Transverse colon (tissue), 4 donors: ENCODE results near the gene CARD6. TPM values are rescaled to one million over a fixed set of nuclear protein-coding genes. Genes with fewer than 3 reads are reported as not detected.

Experiments
- DNase-seq: peaks from one replicate; pipeline ENCODE4 v3.0.0-alpha.2; 2019
- H3K27ac ChIP-seq, 4 donors: fragments of 200-600 bp; sonication (generic); 2 replicates each; pipeline ENCODE4 v1.5.1; 2016 to 2018; ENCODE audit warnings: inconsistent platforms in 4 of 4
- H3K27me3 ChIP-seq: fragments of 200-600 bp; sonication (generic); 2 replicates; pipeline ENCODE4 v1.5.1; 2017; ENCODE audit warnings: inconsistent platforms
- H3K36me3 ChIP-seq, 4 donors: fragments of 200-600 bp; sonication (generic); 2 replicates each; pipeline ENCODE4 v1.5.1; 2017 to 2019; ENCODE audit warnings: inconsistent platforms in 4 of 4
- H3K4me1 ChIP-seq, 4 donors: fragments of 200-600 bp; sonication (generic); 2 replicates each; pipeline ENCODE4 v1.5.1; 2017 to 2020; ENCODE audit warnings: inconsistent platforms in 4 of 4
- H3K4me3 ChIP-seq, 4 donors: fragments of 200-600 bp; sonication (generic); 1 replicate in 1 of 4; 2 replicates in 3 of 4; pipeline versions ENCODE4 v1.5.1 to v1.6.1; 2017 to 2019; ENCODE audit warnings: inconsistent platforms in 4 of 4
- H3K9me3 ChIP-seq, 2 donors: fragments of 200-600 bp; sonication (generic); 2 replicates each; pipeline ENCODE4 v1.5.1; 2017 to 2019; ENCODE audit warnings: inconsistent platforms in 2 of 2
- EP300 ChIP-seq: sonication (generic); formaldehyde crosslinking; IDR thresholded peaks from one replicate; pipeline ENCODE4 v1.6.1; 2017; ENCODE audit warnings: antibody characterized with exemption, low read depth
- POLR2A ChIP-seq: fragments of 450-650 bp; IDR thresholded peaks from one replicate; pipeline ENCODE4 v1.6.1; 2016; ENCODE audit warnings: antibody characterized with exemption, mild to moderate bottlenecking, moderate library complexity
- POLR2AphosphoS5 ChIP-seq, 3 donors: sonication (generic); formaldehyde crosslinking; IDR thresholded peaks; one replicate each; pipeline ENCODE4 v1.6.1; 2016; ENCODE audit warnings: antibody characterized with exemption in 3 of 3
- WGBS, 2 donors: methylation state at CpG; one replicate each; pipeline ENCODE4 v1.1.5; 2018; ENCODE audit warnings: low coverage in 1 of 2; 5-methylcytosine and 5-hydroxymethylcytosine counted together
- in situ Hi-C, 4 donors: fragments of 200-750 bp; cut with MboI; loops; one replicate each; pipeline versions ENCODE4 v1.15.0 to v1.15.1; 2017; ENCODE audit warnings: low sequenced_read_pairs in 3 of 4, low pct_ligation_motif_present in 1 of 4, low pct_unique_long_range_greater_than_20kb in 1 of 4
- intact Hi-C: fragments of 100-400 bp; cut with DNase I; formaldehyde crosslinking; loops from one replicate; pipeline ENCODE4 v1.15.1; 2023; ENCODE audit warnings: low total_unique reads
- total RNA-seq, 4 donors: library from RNA; depleted of rRNA; stranded (reverse); fragments of >200 nt; gene quantifications; one replicate each; pipeline ENCODE4 v1.1.0, GENCODE V29; 2016
- TF ChIP-seq, protein P1 (sequence below), 5 experiments: fragments of 200-600 bp in 3 of 5; fragments of 450-650 bp in 2 of 5; sonication (generic) in 3 of 5; IDR thresholded peaks; 1 replicate in 2 of 5; 2 replicates in 3 of 5; pipeline ENCODE4 v1.5.1; 2016 to 2017; ENCODE audit warnings: antibody characterized with exemption in 5 of 5, inconsistent platforms in 3 of 5, mild to moderate bottlenecking in 2 of 5, moderate library complexity in 1 of 5

CARD6 gene
- total RNA-seq, 4 donors from 2014 or later: 0.60 to 4.4 (median 3.0) TPM

DNA sequence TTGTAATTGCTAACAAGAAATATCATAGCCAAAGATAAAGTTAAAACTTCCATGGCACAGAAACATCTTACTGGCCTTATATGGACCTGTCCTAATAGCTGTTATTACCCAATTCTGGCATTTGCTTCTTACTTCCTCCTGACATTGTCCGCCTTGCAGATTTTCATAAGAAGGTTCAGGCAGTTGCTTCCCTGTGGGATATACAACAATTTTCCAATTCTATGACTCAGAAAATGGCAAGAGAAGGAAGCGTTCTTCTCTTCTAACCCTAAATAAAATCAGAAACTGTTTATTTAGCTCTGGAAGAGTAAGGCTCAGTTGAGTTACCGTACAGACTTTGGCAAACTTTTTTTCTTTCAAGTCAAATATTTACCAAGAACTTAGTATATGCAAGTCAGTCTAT is 44.7 kb upstream of the CARD6 start:
- peaks cover 14 to 59% (median 34%) of the 10 kb centered on the region in 4 donors for H3K4me1 ChIP-seq
- peak overlapping the region in 3 of 4 donors; percentile 88 to 94 (median 91) for H3K4me3 ChIP-seq
- H3K36me3 ChIP-seq: no peaks in the 10 kb centered on the region
- intact Hi-C loops (no loop called here), in situ Hi-C loops (no loop called here)
- TF ChIP-seq EP300: no peak
- peak; percentile 14 to 34 (median 17) for TF ChIP-seq POLR2AphosphoS5 (IDR thresholded peaks at IDR 0.05)
- H3K27ac ChIP-seq: peak overlapping the region; percentile 89 to 98 (median 94)
- 20 to 22% methylated on average over 3 of the region's 3 CpGs for WGBS, 2 donors
- DNase-seq: no peak
- H3K9me3 ChIP-seq: no peaks in the 10 kb centered on the region
- H3K27me3 ChIP-seq: no peaks in the 10 kb centered on the region

DNA sequence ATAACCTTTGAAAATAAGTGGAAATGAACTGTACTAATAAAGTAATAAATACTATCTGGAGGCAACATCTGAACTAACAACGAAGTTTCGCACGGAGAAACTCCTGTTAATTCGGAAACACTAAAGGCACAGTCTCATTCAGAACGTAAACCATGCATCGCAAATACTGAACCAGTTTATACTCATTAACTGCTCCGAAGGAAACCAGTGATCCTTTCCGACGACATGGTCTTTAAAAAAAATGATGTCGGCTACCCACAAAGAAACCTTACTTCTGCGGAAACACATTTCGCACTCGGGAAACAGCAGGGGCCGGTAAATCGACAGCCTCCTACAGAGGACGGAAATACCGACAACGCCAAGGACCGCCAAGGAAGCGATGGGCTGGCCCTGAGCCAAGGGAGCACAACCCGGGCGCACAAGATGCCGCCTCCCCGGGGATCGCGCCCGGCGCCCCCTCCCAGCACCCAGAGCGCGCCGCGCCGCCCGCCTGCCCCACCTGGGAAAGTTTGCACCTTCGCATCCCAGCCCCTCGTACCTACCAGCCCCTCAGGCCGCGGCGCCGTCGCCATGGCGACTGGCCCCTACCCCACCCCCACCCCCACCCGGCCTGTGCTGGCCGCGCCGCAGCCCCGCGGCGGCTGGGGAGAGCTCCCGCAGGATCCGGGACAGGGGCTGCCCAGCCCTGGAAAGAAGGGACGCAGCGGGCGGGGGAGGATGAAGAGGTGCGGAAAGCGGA is 43.7 kb upstream of the CARD6 start:
- no peaks in the 10 kb centered on the region for H3K36me3 ChIP-seq
- intact Hi-C loops (no loop called here), in situ Hi-C loops (no loop called here)
- WGBS, 2 donors: 1 to 2% methylated on average over 6 to 43 of the region's 56 CpGs
- H3K9me3 ChIP-seq: no peaks in the 10 kb centered on the region
- peak; percentile 81 for DNase-seq
- H3K4me3 ChIP-seq: peak overlapping the region; percentile 78 to 94 (median 90)
- H3K27me3 ChIP-seq: no peaks in the 10 kb centered on the region
- TF ChIP-seq POLR2A (no peak), POLR2AphosphoS5 (IDR thresholded peaks at IDR 0.05) (peak in 1 of 3 donors; percentile 5)
- H3K27ac ChIP-seq: peak overlapping the region; percentile 89 to 98 (median 94)
- peaks cover 14 to 49% (median 26%) of the 10 kb centered on the region in 4 donors for H3K4me1 ChIP-seq

DNA sequence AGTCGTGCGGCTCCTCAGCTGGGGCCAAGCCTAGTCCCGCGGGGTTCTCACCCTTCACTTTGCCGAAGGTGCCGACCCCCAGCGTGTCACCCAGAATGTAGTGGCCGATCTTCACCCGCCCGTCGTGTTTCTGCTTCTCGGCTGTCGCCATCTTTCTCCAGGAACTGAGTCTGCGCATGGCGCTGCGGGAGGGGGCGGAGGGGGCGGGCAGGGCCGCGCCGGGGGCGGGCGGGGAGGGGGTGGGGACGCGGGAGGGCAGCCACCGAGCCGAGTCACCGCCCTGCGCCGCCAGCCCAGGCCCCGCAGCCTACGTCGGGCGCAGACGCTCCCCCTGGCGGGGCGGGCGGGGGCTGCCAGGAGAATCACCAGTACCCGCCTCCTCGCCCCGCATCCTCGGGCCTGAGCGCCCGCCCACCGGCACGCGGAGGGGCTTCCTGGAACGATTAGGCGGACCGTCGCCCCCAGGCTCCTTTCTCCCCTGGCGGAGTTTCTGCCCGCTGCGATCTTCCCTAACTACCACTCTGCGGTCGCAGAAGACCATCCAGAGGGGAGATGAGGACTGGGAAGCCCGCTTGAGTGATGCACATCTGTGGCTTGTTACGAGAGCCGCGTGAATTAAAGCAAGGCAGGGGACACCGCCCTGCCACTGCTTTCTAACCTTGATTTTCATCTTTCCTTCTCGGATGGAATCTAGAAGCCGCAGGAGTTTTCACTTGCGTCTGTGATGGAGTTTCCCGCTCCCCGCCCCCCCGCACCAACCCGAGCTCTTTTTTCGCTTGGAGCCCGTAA is 43.0 kb upstream of the CARD6 start, which contains the start of gene PRKAA1:
TSS of gene PRKAA1 (minus strand) at position 363 of the 789 bp plus-strand sequence. CDS start at position 178, 185 bp downstream.
- H3K4me3 ChIP-seq: peak within 1 kb of the TSS; percentile 78 to 94 (median 90)
- no peaks in the 10 kb centered on the region for H3K27me3 ChIP-seq
- intact Hi-C loops (no loop called here), in situ Hi-C loops (no loop called here)
- H3K27ac ChIP-seq: peak within 1 kb of the TSS; percentile 89 to 98 (median 94)
- H3K36me3 ChIP-seq: no peaks in the 10 kb centered on the region
- no peaks in the 10 kb centered on the region for H3K9me3 ChIP-seq
- TF ChIP-seq EP300 (no peak), POLR2AphosphoS5 (IDR thresholded peaks at IDR 0.05) (peak; percentile 44 to 76 (median 73)), POLR2A (peak; percentile 67)
- TF ChIP-seq, protein P1, sequence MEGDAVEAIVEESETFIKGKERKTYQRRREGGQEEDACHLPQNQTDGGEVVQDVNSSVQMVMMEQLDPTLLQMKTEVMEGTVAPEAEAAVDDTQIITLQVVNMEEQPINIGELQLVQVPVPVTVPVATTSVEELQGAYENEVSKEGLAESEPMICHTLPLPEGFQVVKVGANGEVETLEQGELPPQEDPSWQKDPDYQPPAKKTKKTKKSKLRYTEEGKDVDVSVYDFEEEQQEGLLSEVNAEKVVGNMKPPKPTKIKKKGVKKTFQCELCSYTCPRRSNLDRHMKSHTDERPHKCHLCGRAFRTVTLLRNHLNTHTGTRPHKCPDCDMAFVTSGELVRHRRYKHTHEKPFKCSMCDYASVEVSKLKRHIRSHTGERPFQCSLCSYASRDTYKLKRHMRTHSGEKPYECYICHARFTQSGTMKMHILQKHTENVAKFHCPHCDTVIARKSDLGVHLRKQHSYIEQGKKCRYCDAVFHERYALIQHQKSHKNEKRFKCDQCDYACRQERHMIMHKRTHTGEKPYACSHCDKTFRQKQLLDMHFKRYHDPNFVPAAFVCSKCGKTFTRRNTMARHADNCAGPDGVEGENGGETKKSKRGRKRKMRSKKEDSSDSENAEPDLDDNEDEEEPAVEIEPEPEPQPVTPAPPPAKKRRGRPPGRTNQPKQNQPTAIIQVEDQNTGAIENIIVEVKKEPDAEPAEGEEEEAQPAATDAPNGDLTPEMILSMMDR (IDR thresholded peaks at IDR 0.05): peak; percentile 59 to 79 (median 65)
- WGBS, 2 donors: 1% methylated on average over 31 of the region's 70 CpGs; no CpG with 5 or more reads in 1 of the 2 donors
- DNase-seq: peak; percentile 93
- peaks cover 14 to 43% (median 24%) of the 10 kb centered on the region in 4 donors for H3K4me1 ChIP-seq

DNA sequence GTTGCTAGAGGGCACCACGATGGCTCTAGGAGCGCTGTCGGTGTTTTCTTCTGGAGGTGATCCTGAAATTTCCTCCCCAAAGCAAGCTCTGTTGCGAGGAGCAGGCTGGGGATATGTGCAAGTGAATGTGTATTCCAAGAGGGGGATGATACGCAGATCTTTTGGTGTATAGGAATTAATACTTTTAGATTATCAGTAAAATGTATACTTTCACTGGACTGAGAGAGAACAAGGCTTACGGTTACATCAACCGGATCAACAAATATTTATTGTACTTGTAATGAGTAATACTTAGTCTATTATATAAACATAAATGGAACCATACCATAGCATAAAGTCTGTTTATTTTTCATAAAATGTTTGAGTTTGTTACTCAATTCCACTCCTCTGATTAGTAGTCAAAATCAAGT is 42.4 kb upstream of the CARD6 start:
- Histone ChIP-seq H3K27ac (peak overlapping the region; percentile 89 to 98 (median 94)), H3K9me3 (no peaks in the 10 kb centered on the region), H3K27me3 (no peaks in the 10 kb centered on the region), H3K4me1 (peaks cover 14 to 40% (median 24%) of the 10 kb centered on the region in 4 donors), H3K36me3 (no peaks in the 10 kb centered on the region), H3K4me3 (peak overlapping the region; percentile 51 to 94 (median 90))
- no peak for DNase-seq
- TF ChIP-seq EP300: no peak
- no peak for TF ChIP-seq POLR2AphosphoS5 (IDR thresholded peaks at IDR 0.05)
- no peak for TF ChIP-seq POLR2A
- TF ChIP-seq, protein P1 (IDR thresholded peaks at IDR 0.05): no peak
- intact Hi-C loops (no loop called here), in situ Hi-C loops (no loop called here)
- 4 to 6% methylated on average over 5 to 7 of the region's 7 CpGs for WGBS, 2 donors
